GM19463 (cell line): Measurements from ENCODE around the gene BCAS4.
A peak's percentile ranks its signal among the peaks of the same experiment; 100 is the strongest.

Source experiments
- ATAC-seq: cut with Tn5 transposase; IDR thresholded peaks from one replicate; pipeline ENCODE4 v1.9.1; 2021; ENCODE audit warnings: mild to moderate bottlenecking, moderate library complexity; ENCODE audit not compliant: unreplicated experiment

The BCAS4 gene

GRCh38 chr20:50821257-50821921 lies 26.5 kb downstream of the BCAS4 start:
- ATAC-seq, result no peak

DNA sequence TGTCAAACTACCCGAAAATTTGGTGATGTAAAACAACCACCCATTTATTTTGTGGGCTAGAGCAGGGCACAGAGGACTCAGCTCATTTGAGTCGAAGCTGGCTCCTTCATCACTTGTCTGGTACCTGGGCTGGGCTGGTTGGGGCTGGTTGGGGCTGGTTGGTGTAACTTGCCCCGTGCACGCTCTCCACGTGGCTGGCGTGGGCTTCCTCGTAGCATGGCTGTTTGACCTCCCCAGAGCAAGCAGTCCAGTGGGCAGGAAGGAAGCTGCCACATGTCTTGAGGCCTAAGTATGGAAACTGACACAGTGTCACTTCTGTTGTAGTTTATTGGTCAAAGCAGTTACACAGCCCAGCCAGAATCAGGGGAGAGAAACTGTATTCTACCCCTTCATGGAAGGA lies 27.1 kb downstream of the BCAS4 start:
- ATAC-seq, result no peak

- no peak for ATAC-seq
Measured at GRCh38 chr20:50823319-50823718, 28.5 kb downstream of the BCAS4 start.

DNA sequence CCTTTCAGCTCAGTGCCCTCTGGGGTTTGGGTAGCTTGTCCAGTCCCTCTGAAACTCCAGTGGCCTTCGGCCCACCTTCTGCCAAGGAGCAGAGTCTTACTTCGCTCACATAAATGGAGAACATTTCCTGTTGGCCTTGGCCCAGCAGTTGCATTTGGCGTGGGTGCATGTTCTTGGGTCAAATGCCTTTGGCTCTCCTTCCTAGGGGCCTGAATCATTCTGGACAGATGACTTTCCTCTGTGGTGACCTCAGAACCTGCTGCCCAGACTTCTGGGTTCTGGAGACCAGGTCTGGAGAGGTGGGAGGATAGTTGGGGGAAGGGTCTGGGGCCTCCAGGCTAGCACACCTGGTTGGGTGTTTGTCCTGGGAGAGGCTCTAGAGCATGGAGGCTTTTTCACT lies 29.3 kb downstream of the BCAS4 start:
- ATAC-seq, result no peak

DNA sequence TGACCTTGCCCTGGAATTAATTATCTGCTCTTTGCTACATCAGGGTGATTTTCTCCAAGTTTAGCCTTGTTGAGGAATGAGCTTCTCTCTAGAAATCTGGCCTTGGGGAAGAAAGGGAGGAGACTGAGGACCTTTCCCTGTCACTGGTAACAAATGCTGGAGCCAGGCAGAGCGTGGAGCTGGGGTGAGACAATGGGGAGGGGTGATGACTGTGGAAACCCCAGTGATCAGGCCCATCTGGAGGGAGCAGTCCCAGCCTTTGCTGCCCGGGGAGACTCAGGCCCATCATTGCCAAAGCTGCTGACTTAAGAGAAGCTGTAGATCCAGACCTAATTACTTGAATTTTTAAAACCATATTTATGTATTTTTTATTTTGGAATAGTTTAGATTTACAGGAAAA lies 31.3 kb downstream of the BCAS4 start:
- ATAC-seq, result no peak

DNA sequence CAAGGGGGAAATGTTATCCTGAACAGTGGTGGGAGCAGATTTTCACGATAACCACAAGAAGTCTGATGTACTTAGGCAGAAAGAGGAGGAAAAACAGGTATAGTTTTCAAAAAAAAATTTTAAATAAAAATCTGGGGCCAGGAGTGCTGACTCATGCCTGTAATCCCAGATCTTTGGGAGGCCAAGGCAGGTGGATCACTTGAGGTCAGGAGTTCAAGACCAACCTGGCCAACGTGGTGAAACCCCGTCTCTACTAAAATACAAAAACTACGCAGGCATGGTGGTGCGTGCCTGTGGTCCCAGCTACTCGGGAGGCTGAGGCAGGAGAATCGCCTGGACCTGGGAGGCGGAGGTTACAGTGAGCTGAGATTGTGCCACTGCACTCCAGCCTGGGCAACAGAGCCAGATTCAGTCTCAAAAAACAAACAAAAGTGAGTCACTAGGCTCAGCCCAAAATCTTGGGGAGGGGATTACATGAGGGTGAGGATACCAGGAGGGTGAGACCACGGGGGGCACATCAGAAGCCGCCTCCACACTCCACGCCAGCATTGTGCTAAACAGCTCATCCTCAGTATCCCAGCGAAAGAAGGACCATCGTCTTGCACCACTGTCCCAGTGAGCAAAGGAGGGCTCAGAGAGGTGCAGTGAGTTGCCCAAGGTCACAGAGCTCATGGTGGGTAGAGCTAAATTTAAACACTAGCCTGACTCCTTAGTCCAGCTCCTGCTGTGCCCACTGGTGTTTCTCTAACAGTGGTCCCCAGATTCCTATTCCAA lies 33.7 kb downstream of the BCAS4 start:
- no peak for ATAC-seq

- no peak for ATAC-seq
Measured at GRCh38 chr20:50831622-50832021, 36.8 kb downstream of the BCAS4 start.

GRCh38 chr20:50834599-50835005 lies 39.7 kb downstream of the BCAS4 start:
- ATAC-seq, result no peak

GRCh38 chr20:50837532-50838321 lies 42.9 kb downstream of the BCAS4 start:
- peak; percentile 89 for ATAC-seq

DNA sequence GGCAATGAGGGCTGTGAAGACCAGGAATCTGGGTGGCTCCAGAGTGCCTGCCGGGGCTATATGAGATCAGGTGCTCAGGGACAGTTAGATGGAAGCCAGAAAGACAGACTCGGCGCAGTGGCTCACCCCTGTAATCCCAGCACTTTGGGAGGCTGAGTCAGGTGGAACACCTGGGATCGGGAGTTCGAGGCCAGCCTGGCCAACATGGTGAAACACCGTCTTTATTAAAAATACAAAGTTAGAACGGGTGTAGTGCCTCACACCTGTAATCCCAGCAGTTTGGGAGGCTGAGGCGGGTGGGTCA lies 43.4 kb downstream of the BCAS4 start:
- no peak for ATAC-seq

GRCh38 chr20:50838707-50839385 lies 44.0 kb downstream of the BCAS4 start:
- ATAC-seq, result no peak

- no peak for ATAC-seq
Measured at GRCh38 chr20:50842821-50843220, 48.0 kb downstream of the BCAS4 start.

DNA sequence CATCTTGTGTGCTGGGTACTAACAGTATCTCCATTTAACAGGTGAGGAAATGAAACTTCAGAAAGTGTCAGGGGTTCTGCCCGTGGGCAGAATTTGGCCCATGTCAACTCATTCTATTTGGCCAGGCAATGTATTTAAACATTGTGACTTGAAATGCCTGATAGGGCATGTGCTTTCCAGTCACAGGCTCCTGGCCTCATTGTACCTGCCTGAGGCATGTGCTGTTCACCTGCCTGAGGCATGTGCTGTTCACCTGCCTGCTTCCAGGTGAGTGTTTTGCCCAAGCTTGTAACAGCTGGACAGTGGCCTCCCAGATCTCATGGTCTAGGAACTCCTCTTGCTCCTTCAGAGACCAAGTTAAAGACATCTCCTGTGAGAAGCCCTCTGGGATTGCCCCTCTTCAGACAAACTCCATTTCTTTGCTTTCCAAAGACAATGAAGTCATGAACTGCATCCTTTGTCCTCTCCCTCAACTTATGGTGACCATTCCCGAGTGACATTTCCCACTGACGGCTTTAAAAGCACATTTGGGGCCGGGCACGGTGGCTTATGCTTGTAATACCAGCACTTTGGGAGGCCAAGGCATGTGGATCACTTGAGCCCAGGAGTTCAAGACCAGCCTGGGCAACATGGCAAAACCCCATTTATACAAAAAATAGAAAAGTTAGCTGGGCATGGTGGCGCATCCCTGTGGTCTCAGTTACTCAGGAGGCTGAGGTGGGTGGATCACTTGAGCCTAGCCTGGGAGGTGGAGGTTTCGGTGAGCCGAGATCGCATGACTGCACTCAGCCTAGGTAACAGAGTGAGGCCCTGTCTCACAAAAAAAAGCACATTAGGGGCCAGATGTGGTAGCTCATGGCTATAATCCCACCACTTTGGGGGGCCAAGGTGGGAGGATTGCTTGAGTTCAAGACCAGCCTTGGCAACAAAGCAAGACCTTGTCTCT lies 48.7 kb downstream of the BCAS4 start:
- no peak for ATAC-seq

DNA sequence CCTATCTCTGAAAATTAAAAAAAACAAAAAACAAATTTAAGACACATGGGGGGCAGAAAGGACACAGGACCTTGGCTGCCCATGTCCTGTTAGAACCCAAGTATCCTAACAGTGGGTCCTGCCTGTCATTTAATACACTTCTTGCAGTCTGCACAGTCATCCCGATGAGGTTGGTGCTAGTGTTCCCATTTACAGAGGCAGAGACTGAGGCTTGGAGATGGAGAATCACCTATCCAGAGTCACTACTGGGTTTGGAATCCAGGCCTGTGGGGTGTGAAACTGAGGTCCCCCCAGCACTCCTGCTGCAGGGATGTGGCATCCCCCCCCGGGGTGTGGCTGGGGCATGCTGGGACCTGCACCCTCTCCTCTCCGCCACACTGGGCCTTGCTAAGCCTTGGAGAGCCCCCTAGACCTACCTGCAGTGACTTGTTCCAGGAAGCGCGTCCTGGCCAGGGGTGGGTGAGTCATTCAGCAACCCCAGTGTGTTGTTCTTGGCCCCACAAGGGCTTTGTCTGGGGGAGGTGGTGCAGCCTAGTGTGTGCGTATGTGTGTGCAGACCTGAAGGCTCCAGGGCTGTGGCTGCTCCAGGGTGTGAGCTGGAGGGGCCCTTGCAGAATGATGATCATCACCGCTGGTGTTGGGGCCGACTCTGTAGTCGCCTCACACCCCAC lies 49.7 kb downstream of the BCAS4 start:
- ATAC-seq, result peak; percentile 92

GRCh38 chr20:50845566-50846215 lies 50.8 kb downstream of the BCAS4 start:
- no peak for ATAC-seq

DNA sequence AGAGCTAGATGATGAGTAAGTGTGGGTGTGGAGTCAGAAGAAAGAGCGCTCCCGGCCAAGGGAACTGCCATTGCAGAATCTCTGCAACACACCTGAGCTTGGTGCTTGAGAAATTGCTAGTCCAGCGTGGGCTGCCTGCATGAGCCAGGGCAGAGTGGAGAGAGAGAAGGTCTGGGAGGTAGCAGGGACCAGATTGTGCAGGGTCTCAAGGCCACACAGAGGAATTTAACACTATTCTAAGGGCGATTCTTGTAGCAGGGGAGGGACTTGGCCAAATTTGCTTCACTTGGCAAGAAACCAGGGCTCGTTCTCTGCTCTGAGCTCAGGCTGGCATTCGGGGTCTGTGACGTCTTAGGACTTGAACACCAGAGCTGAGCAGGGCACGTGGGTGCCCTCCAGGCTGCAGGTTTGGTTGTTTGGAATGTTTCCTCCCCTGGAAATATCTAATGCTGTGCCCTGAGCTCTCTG lies 53.5 kb downstream of the BCAS4 start:
- no peak for ATAC-seq

GRCh38 chr20:50848846-50849673 lies 54.2 kb downstream of the BCAS4 start:
- no peak for ATAC-seq

GRCh38 chr20:50850721-50851286 lies 55.9 kb downstream of the BCAS4 start:
- ATAC-seq, result no peak
